Measurements from ENCODE around the gene TCAF1.
"Not testable (repeated sequence)": the region's sequence is repeated elsewhere in the genome, so short reads cannot be mapped to it uniquely, and the experiment has no call there.

The TCAF1 gene

DNA sequence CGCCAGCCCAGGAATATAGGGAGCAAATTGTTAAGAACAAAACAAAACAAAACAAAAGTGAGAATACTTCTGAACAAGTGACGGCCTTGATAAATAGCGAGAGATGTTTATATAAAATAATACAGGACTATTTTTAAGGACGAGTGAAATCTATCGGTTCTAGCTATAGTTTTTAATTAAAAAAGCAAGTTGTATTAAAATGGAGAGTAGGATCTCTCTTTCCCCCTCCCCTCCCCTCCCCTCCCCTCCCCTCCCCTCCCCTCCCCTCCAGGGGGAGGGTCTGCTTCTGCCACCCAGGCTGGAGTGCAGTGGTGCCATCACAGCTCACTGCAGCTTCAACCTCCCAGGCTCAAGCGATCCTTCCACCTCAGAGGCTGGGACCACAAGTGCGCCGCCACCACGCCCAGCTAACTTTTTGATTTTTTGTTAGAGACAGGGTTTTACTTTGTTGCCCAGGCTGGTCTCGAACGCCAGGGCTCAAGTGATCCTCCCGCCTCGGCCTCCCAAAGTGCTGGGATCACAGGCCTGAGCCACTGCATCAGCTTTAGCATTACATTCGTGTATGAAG is 440 bp upstream of the TCAF1 start:
- no peak for DNase-seq

DNA sequence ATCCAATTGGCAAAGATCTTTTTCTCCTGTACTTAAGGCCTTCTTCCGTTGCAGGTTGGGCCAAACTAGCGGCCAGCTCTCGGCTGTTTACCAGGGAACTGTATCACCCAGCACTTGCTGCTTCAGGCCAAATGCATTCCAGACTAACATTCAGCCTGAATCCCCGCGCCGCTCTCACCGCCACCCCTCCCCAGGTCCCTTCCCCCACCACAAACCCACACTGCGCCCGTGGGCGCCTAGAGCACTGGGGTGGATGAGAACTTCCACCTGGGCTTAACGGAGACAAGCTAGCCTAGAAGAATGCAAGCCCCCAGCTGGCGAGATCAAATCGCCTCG is 676 bp downstream of the TCAF1 start:
- DNase-seq = no peak

- no peak for DNase-seq
Measured at GRCh38 chr7:143900230-143900766, 1.7 kb downstream of the TCAF1 start.

- no peak for DNase-seq
Measured at GRCh38 chr7:143898810-143899209, 3.2 kb downstream of the TCAF1 start.

GRCh38 chr7:143896667-143897066 is 5.3 kb downstream of the TCAF1 start:
- DNase-seq = no peak

- peak; percentile 63 for DNase-seq
Measured at GRCh38 chr7:143892527-143893300, 9.3 kb downstream of the TCAF1 start.

DNA sequence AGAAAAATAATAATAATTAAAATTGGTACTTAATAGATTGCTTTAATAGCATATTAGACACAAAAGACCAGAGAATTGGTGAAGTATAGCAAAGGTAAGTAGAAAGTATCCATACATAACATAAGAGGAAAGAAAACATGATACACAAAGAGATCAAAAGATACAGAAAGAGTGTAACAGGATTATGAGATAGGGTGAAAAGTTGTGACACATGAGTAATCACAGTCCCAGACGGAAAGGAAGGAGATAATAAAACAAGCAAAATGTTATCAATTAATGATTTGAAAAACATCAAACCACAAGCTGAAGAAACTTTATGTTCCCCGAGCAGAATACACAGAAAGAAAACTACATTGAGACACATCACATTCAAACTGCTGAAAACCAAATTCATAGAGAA is 10.5 kb downstream of the TCAF1 start:
- DNase-seq = no peak

DNA sequence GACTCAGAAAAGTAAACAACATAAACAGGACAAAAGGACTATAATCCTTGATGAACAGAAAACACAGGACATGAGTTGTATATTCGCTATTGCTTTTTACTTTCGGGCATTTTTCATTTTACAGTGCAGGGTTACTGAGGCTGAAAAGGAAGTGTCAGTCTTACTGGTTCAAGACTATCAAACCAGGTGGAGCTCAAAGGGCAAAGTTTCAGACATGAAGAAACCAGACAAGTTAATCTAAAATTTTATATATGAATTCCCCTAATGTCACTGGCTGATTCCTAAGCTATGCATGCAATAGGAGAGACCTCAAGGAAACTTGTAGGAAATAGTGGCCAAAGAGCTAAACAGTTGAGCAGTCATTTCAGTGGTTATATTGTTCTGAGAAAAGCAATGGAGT is 11.4 kb downstream of the TCAF1 start:
- DNase-seq = no peak

- DNase-seq = no peak
Measured at GRCh38 chr7:143889068-143889467, 12.9 kb downstream of the TCAF1 start.

DNA sequence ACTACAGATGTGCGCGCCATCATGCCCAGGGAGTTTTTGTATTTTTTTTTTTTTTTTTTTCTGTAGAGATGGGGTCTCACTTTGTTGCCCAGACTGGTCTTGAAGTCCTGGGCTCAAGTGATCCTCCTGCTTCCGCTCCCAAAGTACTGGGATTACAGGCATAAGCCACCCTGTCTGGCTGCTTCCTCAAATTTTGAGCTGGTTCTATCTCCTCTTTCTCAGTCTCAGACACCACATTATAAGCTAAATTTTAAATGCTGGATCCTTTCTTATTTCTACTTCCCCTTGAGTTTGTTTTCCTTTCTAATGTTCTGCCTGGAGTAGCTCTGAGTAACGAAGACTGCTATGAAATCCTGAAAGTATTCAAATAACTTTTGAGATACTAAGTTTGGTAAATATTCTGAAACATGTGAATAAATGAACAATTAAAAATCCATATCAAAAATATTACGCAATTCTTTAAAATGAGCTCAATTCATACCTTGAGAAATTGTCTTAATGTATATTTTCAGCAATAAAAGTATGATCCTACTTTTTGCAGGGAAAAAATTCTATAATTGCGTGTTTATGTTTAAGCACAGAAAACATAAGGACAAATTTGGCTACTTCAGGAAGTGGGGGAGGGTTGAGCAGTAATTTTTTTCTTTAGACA is 15.0 kb downstream of the TCAF1 start:
- DNase-seq = no peak

DNA sequence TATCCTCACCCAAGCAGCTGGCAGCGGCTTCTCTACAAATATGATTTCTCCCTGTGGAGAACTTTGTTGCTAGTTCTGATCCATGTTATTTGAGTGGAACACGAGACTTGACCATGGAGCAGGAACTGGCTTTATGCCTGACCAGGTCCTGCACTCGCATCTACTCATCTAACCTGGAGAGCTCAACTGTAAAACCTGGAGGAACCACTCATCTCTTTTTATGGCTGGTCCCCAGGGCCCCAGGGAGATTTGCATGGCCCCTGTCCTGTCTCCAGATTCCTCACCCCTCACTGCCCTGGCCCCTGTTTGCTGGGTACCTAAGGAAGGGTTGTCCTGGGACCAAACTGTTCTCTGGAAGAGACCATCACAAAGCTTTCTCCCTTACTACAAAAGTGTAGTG is 16.0 kb downstream of the TCAF1 start:
- DNase-seq = no peak

DNA sequence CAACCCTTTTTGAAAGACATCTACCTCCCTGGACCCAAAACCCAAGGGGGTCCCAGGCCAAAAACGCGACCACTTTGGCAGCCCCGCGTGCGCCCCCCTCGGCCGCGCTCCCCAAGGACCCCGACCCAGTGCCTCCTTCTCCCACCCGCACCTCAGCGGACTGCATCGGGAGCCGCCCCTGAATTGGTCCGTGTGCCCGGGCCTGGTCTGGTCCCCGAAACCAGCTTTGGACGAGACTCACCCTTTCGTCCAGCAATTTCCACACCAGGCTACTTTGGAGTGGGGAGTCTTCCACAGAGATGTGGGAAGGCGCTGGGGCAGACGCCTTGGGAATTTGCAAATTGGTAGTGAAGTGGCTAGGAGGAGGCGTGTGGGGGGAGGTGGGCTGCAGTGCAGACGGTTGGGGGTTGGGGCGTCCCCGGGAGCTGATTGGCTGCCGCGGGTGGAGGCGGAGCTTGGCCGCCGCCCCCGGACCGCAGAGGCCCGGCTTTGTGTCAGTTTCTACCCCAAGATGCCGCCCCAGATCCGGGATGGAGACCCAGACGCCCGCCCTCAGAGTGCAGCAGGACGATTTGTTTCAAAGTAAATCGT is 16.9 kb downstream of the TCAF1 start:
- DNase-seq = peak; percentile 85

GRCh38 chr7:143884241-143884968 is 17.6 kb downstream of the TCAF1 start:
- no peak for DNase-seq

- DNase-seq = peak; percentile 45
Measured at GRCh38 chr7:143882604-143883078, 19.3 kb downstream of the TCAF1 start.

- DNase-seq = peak; percentile 19
Measured at GRCh38 chr7:143882020-143882603, 19.9 kb downstream of the TCAF1 start.

GRCh38 chr7:143878884-143879283 is 23.1 kb downstream of the TCAF1 start:
- no peak for DNase-seq

- DNase-seq = no peak
Measured at GRCh38 chr7:143877098-143877497, 24.9 kb downstream of the TCAF1 start.

DNA sequence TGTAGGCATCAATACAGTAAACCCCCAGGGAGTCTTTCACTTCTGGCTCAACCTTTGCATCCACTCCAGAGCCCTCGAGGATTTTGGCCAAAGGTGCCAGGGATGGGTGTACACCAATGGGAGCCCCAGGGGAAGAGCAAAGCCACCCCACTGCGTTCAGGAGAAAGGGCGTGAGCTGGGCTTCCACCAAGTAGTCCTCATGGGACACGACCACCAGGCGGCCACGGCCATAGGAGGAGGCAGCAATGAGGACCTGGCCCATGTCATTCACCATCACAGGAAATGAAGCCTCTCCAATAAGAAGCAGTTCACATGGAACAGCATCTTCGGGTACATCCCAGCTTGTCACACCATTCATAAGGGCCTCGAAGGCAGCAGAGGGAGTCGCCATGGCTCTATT is 25.8 kb downstream of the TCAF1 start:
- DNase-seq = no peak

- DNase-seq = not testable (repeated sequence)
Measured at GRCh38 chr7:143873242-143873641, 28.7 kb downstream of the TCAF1 start.

- not testable (repeated sequence) for DNase-seq
Measured at GRCh38 chr7:143871534-143871933, 30.4 kb downstream of the TCAF1 start.

- not testable (repeated sequence) for DNase-seq
Measured at GRCh38 chr7:143857994-143858393, 44.0 kb downstream of the TCAF1 start.

DNA sequence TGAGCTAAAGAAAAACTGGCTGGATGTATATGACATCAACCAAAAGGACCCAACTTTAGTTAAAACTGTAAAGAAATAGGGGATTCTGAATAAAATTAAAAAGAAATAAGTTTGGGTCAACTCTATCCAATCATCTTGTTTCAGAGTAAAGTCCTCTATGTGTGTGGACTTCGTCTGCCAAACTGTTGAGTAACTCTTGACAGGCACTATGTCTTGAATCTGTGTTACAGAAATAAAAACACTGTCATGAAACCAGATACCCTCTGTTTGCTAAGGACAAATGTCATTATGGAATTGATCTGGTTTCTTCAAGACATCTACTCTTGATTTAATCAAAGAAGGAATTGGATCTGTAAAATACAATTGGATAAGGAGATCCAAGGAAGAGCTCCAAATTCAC is 46.5 kb downstream of the TCAF1 start:
- not testable (repeated sequence) for DNase-seq
